ENCODE results near the gene TIAM1.
A peak's percentile ranks its signal among the peaks of the same experiment; 100 is the strongest.

Gene TIAM1

DNA sequence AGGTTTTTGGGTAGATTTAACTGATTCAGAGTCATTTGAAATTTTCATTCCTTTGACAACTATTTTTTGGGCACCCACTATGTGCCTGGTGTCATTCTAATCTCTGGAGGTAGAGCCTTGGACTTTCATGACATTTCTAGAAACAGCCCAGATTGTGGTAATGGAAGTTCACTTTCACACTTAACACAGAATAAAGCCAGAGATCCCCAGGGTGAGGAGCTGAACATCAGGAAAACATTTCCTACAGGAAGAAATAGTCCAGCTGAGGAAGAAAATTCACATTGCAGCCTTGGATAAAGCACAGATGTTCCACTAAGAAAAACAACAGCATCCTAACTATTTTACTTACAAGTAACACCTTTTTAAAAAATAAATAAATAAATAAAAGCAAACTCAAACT is 203.4 kb downstream of the TIAM1 start:
- H3K4me3 ChIP-seq (replicated peaks; ENCODE audit: low read depth, low read length), result no peak overlapping the region
- no peak for DNase-seq (ENCODE audit: low read depth)
- TF ChIP-seq, protein P1, sequence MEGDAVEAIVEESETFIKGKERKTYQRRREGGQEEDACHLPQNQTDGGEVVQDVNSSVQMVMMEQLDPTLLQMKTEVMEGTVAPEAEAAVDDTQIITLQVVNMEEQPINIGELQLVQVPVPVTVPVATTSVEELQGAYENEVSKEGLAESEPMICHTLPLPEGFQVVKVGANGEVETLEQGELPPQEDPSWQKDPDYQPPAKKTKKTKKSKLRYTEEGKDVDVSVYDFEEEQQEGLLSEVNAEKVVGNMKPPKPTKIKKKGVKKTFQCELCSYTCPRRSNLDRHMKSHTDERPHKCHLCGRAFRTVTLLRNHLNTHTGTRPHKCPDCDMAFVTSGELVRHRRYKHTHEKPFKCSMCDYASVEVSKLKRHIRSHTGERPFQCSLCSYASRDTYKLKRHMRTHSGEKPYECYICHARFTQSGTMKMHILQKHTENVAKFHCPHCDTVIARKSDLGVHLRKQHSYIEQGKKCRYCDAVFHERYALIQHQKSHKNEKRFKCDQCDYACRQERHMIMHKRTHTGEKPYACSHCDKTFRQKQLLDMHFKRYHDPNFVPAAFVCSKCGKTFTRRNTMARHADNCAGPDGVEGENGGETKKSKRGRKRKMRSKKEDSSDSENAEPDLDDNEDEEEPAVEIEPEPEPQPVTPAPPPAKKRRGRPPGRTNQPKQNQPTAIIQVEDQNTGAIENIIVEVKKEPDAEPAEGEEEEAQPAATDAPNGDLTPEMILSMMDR (IDR thresholded peaks at IDR 0.05; ENCODE audit: low read length, missing control alignments), result no peak

DNA sequence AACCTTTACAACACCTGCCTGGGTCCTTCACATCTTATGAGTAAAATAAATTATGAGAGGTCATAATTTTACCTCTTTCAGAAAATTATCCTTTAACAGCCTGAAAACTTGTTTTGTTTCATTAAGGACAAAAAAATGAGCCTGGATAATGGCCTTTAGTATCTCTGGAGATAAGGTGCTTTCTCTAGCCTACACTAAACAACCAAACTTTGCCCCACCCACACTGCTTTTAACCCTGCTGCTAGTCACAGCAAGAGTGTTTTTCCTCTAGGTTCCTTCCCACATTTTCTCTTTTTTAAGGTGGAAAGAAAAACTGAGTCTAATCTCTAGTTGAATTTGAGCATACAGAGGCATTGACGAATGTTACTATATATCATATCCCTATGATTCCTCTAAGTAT is 204.0 kb downstream of the TIAM1 start:
- TF ChIP-seq, protein P1 (IDR thresholded peaks at IDR 0.05; ENCODE audit: low read length, missing control alignments), result no peak
- DNase-seq (ENCODE audit: low read depth), result no peak
- no peak overlapping the region for H3K4me3 ChIP-seq (replicated peaks; ENCODE audit: low read depth, low read length)

DNA sequence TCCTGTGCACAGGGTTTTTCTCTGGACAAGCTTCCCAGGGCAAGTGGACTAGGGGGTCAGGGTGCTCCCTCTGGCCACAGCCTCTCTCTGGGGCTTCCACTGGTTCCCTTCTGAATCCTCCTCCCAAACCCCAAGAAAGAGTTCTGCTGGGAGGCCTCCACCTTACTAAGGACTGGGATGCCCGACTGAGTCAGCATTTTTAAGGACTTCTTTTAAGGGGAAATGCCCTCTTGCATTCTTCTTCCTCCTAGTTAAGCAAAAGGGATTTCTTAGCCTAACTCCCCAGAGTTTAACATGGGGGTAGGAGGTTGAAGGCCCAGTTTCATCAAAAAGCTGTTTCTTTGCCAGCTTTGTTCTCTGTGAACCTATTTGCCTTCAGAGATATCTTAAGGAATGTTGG is 206.1 kb downstream of the TIAM1 start:
- no peak overlapping the region for H3K4me3 ChIP-seq (replicated peaks; ENCODE audit: low read depth, low read length)
- no peak for DNase-seq (ENCODE audit: low read depth)
- TF ChIP-seq, protein P1 (IDR thresholded peaks at IDR 0.05; ENCODE audit: low read length, missing control alignments), result no peak

DNA sequence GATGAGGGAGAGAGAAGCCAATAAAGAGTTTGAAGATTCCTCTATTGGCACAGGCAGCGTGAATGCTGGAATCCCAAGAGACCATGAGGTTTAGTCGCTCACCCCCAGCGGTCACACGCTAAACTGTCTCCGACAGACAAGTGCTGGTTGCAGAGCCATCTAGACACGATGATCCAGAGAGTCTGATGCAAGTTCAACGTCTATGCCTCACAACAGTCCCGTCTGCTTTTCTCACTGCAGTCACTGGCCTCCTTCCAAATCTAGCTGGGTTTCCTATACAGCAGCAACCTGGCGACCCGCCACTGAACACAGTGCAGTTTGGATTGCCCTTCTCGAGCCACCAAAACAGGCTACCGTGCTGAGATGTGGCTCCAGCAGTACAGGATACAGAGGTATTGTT is 207.2 kb downstream of the TIAM1 start:
- TF ChIP-seq, protein P1 (IDR thresholded peaks at IDR 0.05; ENCODE audit: low read length, missing control alignments), result peak; percentile 7

DNA sequence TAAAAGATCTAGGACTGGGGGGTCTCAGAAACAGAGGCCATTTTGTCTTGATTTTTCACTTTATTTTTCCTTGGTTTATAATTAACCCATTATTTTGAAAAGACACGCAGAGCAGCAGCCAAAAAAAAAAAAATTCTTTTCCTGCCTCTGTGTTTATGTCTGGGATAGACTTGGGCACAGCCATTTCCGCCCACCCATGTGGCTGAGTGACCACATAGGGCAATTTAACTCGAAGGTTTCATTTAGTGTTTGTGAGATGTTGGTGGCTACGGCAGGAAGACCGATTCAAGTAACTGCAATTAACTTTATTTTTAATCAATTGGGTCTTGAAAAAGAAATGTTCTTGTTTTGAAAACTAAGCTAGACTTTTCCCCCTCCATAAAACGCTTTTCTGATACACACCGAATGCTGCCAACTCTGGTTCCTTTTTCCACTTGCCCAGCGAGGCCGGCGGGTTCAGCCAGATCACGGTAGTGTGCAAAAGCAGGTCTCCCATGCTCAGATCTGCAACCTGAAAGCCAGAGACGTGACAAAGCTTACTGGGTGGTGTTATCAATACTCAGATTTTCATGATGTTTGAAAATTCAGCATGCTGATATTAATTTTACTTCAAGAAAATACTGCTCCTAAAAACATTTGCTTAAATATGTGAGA is 208.4 kb downstream of the TIAM1 start:
- TF ChIP-seq, protein P1 (IDR thresholded peaks at IDR 0.05; ENCODE audit: low read length, missing control alignments), result no peak
- DNase-seq (ENCODE audit: low read depth), result no peak
- no peak overlapping the region for H3K4me3 ChIP-seq (replicated peaks; ENCODE audit: low read depth, low read length)

More for the DNA sequence above, 207.2 kb downstream of the TIAM1 start:
- DNase-seq (ENCODE audit: low read depth), result peak; percentile 84
- H3K4me3 ChIP-seq (replicated peaks; ENCODE audit: low read depth, low read length), result no peak overlapping the region

DNA sequence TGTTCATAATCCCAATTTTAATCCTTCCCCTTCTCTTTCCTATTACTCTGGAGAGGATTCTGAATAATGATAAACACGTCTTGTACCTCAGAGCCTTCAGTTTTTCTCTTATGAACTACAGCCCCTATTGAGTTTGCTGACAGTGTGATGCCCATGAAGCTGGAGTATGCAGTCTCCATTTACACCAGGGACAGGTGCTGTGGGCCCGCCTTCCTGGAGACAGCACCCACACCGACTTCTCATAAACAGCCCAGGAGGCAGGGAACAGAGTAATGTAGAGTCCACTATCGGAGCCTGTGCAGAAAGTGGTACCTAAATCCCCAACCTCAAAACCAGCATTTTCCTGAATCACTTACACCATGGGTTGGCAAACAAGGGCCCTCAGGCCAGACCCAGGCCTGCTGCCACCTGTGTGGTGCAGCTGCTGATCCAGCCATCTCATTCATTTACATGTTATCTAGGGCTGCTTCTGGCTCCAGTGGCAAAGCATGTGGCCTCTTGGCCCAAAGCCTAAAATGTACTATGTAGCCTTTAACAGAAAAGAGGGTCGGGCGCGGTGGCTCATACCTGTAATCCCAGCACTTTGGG is 210.7 kb downstream of the TIAM1 start:
- TF ChIP-seq, protein P1 (IDR thresholded peaks at IDR 0.05; ENCODE audit: low read length, missing control alignments), result no peak
- no peak for DNase-seq (ENCODE audit: low read depth)
- no peak overlapping the region for H3K4me3 ChIP-seq (replicated peaks; ENCODE audit: low read depth, low read length)

Measured in fibroblast of pulmonary artery (primary cell).